Gastrocnemius medialis (tissue), 4 donors: ENCODE data around the gene TRAK1.

ENCODE experiments used
- POLR2A ChIP-seq, 2 donors: fragments of 450-650 bp; IDR thresholded peaks; one replicate each; pipeline ENCODE4 v1.6.1; 2017; ENCODE audit warnings: antibody characterized with exemption in 2 of 2, mild to moderate bottlenecking in 2 of 2, moderate library complexity in 2 of 2
- TF ChIP-seq, protein P1 (sequence below), 5 experiments: fragments of 450-650 bp in 3 of 5; fragments of 200-600 bp in 2 of 5; sonication (generic) in 2 of 5; IDR thresholded peaks in 4 of 5; conservative IDR thresholded peaks in 1 of 5; 1 replicate in 4 of 5; 2 replicates in 1 of 5; pipeline ENCODE4 v1.5.1; 2016 to 2019; ENCODE audit warnings: antibody characterized with exemption in 5 of 5, mild to moderate bottlenecking in 3 of 5, moderate library complexity in 3 of 5

- TF ChIP-seq, protein P1, sequence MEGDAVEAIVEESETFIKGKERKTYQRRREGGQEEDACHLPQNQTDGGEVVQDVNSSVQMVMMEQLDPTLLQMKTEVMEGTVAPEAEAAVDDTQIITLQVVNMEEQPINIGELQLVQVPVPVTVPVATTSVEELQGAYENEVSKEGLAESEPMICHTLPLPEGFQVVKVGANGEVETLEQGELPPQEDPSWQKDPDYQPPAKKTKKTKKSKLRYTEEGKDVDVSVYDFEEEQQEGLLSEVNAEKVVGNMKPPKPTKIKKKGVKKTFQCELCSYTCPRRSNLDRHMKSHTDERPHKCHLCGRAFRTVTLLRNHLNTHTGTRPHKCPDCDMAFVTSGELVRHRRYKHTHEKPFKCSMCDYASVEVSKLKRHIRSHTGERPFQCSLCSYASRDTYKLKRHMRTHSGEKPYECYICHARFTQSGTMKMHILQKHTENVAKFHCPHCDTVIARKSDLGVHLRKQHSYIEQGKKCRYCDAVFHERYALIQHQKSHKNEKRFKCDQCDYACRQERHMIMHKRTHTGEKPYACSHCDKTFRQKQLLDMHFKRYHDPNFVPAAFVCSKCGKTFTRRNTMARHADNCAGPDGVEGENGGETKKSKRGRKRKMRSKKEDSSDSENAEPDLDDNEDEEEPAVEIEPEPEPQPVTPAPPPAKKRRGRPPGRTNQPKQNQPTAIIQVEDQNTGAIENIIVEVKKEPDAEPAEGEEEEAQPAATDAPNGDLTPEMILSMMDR (IDR thresholded peaks at IDR 0.05 in 4 of 5, conservative IDR thresholded peaks at IDR 0.05 in 1 of 5), result no peak
- TF ChIP-seq POLR2A (IDR thresholded peaks at IDR 0.05), result no peak
Observed at GRCh38 chr3:42214064-42214463, 122.9 kb downstream of the TRAK1 start.
